HG03565 (cell line): Measurements from ENCODE around the gene PTPRT.

Experiments
- ATAC-seq: cut with Tn5 transposase; IDR thresholded peaks from one replicate; pipeline ENCODE4 v1.9.1; 2021; ENCODE audit warnings: mild to moderate bottlenecking, moderate library complexity; ENCODE audit not compliant: unreplicated experiment

Gene PTPRT

GRCh38 chr20:43189554-43190331, at the start of gene PTPRT:
Gene PTPRT, minus strand, starts transcription at chr20:43189906. Its CDS starts 173 bp downstream, at chr20:43189733.
- ATAC-seq, result no peak

GRCh38 chr20:43238833-43239232, 49.1 kb upstream of the PTPRT start:
- ATAC-seq, result no peak

GRCh38 chr20:43238266-43238665, 48.6 kb upstream of the PTPRT start:
- ATAC-seq, result no peak

GRCh38 chr20:43237651-43238168, 48.0 kb upstream of the PTPRT start:
- ATAC-seq, result no peak

DNA sequence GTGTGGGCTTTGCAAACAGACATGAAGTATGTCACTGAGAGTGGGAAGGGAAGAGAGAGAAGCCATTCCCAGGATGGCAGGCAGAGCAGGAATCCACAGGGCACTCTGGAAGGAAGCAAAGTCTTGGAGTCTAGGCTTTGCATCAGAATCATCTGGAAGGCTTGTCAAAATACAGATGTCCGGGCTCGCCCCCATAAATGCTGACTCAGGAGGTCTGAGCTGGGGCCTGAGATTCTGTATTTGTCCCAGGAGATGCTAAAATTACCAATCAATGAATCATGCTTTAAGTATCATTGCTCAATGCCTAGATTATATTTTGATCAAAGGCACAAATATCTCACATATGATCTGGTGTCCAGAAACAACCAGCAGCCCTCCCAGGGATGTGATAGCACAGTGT, 46.3 kb upstream of the PTPRT start:
- ATAC-seq, result no peak

DNA sequence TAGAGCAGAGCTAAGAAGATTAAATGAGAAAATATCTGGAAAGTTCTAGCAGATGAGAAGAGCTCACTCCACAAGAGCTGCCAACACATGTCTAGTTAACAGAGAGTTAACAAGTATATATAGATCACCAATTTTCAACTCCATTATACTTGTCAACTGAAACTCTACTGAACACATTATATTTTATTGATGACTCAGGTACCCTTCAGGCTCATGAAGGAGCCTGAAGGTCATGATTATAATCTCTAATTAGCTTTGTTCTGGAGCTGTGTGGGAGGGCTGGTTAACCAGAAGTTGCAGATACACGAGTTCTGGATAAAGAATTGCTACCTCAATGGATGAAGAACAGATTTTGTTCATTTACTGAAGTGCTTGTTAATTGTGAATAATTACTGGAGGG, 42.1 kb upstream of the PTPRT start:
- no peak for ATAC-seq

GRCh38 chr20:43229696-43230095, 40.0 kb upstream of the PTPRT start:
- no peak for ATAC-seq

- no peak for ATAC-seq
These were observed 30.9 kb upstream of the PTPRT start for GRCh38 chr20:43220612-43221011.

DNA sequence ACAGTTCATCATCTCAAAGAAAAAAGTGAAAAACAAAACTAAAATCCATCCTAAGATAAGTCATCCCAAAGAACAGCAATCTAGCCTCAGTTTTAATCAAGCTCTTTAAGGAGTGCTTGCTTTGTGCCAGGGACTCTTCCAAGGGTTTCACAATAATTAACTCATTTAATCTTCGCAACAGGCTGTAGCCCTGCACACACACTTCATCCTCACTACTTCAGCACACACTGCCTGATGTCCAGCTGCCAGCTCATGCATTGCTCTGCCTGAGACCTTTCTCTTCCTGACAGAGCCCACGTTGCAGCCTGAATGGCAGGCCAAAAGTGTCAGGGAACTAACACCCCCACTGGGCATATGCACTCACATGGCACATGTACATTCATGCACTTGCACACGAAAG, 21.2 kb upstream of the PTPRT start:
- no peak for ATAC-seq

DNA sequence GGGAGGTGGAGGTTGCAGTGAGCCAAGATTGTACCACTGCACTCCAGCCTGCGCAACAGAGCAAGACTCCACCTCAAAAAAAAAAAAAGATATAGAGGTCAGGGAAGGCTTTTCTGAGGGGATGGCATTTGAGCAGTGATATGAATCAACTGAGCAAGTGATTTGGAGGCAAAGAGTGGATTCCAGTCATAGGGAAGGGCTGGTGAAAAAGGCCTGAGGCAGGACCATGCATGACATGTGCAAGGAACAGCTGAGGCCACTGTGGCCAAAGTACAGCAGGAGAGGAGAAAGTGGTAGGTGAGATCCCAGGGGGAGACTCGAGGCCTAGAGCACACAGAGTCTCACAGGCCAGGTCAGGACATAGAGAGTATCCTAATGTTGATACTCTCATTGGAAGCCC, 20.1 kb upstream of the PTPRT start:
- no peak for ATAC-seq

DNA sequence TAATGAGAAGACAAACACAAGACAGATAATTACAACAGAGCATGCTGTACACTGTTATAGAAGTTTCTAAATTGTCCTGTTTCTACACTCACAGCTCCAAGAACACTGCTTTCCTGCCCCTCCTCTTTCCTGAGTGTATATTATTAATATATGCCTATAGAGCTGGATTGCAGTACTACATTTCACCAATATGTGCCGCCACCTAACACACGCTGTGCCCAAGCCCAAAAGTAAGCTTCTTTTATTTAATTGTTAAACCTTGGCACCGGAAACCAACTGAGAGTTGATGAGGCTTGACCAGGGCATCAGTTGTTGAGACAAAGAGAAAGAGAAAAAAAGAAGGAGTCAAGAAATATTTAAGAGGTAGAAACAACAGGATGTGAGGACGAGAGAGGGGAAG, 16.0 kb upstream of the PTPRT start:
- ATAC-seq, result no peak

DNA sequence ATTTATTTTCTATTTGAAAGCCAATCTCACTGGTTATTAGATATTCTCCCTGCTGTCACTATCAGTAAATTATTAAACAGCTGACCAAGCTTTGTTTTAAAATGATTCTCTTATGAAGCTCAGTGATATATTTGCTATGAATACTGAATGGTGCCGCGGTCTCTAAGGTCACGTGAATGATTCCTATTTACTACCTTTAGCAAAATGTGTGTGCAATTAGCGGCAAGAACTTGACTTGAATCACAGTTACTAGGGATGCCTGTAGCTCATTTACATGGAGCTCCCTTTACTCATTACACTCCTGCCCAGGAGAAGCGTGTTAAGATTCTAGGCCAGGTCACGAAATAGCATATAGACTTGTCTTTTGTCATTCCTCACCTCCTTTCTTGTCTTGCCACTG, 12.4 kb upstream of the PTPRT start:
- no peak for ATAC-seq

DNA sequence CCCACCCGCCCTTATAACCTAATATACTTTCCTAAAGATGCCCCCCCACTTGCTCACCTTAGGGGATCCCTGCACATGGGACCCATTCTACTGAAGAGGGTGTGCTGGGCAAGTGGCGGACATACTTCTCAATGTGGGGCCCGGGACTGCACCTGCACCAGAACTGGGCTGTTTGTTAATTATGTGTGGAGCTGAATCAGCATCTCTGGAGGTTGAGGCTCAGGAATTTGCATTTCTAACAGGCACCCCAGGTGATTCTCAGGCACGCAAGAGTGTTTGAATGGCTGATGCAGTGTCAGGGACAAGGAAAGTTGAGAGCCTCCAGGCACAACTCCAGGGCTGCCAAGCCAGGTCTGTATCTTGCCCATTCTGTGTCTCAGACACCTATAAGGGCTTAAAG, 8.9 kb upstream of the PTPRT start:
- ATAC-seq, result no peak

DNA sequence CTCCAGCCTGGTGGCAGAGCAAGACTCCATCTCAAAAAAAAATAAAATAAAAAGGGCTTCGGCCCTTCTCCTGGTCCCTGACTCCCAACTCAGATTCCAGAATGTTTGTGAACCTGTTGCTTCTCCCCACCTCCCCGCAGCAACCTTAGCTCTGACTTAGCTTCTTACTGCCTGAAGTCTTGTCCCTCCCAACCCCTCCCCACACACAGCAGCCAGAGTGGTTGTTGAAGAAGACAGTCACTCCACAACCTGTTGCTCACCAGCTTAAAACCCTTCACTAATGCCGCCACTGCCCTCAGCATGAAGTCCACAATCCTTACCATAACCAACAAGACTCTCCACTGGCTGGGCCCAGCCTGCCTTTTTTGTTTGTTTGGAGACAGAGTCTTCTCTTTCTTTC, 6.5 kb upstream of the PTPRT start:
- ATAC-seq, result no peak

DNA sequence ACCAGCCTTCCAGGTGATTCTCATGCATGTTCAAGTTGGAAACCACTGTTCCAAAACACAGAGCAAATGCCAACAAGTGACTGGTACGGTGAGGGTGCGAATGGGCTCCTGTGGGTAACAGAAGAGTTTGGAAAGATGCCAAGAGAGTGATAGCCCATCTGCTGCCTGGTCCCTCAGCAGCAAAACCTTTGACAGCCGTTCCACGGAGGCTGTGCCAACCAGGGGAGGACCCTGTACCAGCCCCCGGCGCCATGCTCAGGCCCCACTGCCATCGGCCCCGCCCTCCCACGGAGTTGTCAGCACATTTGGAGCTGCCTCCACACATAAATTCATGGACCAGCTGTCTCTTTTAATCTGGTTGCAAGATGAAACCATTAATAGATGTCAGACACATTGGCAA, 4.4 kb upstream of the PTPRT start:
- ATAC-seq, result no peak

DNA sequence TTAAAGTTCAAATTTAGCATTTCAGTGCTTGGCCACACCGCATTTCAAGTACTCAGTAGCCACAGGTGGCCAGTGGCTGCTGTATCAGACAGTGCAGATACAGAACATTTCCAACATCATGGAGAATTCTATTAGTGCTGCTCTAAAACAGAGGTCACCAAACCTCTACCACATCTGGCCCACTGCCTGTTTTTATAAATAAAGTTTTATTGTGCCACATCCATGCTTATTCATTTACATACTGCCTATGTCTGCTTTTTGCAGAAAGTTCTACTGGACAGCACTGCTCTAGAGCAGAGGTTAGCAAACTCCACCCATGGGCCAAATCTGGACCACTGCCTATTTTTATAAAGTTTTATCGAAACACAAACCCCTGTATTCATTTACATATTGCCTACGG, 3.7 kb upstream of the PTPRT start:
- ATAC-seq, result no peak

DNA sequence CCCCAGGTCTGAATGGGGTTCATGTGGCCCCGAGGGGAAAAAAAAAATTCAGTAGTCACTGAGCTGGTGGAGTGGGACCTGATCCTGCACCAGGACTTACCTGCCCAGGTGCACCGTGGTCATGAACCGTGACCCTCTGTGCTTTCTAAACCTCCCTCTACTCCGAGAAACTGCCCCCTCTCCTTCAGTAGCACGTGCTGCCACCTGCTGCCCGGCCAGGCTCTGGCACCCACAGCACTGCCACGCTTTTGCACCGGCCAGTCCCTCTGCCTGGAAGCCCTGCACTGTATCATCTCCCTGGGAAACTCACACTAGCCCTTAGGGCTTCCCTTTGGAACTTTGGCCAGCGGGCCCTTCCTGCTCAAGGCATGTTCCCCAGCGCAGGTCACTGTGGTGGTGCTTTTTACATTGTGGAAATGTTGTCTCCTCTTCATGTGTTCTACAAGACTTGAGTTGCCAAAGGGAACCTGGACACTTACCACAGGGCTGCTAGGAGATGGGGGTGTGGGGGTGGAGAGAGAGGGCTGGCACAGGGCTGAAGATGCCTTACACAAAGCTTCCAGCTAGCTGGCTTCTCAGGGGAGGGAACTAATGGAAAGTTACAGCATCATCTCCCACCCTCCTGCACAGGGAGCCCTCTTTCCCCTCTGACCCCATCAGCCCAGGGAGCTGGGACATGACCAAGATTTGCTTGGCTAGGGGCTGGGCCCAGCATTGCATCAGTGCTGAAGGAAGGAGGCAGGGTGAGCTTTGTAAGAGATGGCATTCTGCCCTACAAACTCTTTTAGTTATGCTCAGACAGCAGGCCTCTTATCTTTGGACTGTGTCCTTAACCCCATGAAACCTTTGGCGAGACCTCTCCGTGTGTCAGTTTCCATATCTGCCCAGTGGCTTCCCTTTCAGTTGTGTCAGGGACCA, 2.5 kb upstream of the PTPRT start:
- no peak for ATAC-seq

GRCh38 chr20:43191143-43191542, 1.4 kb upstream of the PTPRT start:
- ATAC-seq, result no peak

DNA sequence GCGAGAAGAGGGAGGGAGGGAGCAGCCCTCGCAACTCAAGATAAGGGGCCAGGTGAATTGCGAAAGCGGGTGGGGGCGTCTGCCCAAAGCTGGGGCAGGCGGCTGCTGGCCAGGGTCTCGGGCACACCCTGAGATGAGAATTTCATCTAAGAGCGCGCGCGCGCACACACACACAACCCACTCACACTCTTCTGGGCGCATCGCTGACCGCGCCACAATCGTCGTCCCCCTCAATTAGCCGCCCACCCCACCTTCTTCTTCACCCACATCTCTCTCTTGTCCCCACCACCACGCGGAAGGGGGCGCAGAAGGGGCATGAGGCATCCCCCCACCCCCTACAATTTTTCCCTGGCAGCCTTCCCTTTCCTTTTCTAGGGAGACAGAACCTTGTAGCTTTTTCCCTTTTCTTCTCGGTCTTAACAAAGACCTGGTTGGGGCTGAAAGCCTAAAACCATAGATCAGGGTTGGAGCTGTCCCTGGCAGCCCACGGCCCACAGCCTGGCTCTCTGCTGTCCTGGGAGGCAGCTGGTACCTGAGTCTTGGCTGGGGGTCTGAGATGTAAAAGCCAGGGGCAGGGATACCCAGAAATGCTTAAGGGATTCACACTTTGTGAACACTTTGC, 737 bp upstream of the PTPRT start:
- no peak for ATAC-seq

GRCh38 chr20:43188861-43189553, 699 bp downstream of the PTPRT start:
- no peak for ATAC-seq

DNA sequence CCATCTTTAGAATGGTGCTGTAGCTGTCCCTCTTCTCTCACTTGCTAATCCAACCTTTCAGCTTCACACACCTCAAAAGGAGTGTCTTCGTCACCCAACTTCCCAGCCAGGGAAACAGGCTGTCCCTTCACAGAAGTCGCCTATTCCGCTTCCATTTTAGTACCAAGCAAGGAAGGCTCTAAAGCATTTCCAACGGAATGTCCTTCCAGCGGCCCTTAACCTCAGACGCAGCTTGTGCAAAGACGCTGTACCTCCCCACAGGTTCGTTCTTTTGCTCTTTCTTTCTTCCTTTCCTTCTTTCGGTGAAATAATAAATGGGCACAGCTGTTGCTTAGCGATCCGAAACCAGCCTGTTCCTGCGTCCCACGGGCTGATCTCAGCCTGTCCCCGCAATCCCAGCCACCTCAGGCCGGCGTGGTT, 1.5 kb downstream of the PTPRT start:
- no peak for ATAC-seq
